Right renal cortex interstitium (tissue), 3 donors: Measurements from ENCODE around the gene CCDC148. TPM values are rescaled to one million over a fixed set of nuclear protein-coding genes. Genes with fewer than 3 reads are reported as not detected.

Source experiments
- DNase-seq, 3 donors: peaks; one replicate each; pipeline ENCODE4 v3.0.0-alpha.2; 2013; ENCODE audit warnings: low read depth in 3 of 3, low spot score in 2 of 3
- polyA plus RNA-seq, 3 donors: library from polyadenylated mRNA; unstranded; fragments of 120-200 nt; gene quantifications; one replicate each; pipeline ENCODE4 v1.2.1, GENCODE V29; 2013; ENCODE audit not compliant: insufficient read length in 3 of 3

CCDC148 gene
- polyA plus RNA-seq: 1 to 10 TPM; 6.7 to 8.2 (median 8.0) TPM

DNA sequence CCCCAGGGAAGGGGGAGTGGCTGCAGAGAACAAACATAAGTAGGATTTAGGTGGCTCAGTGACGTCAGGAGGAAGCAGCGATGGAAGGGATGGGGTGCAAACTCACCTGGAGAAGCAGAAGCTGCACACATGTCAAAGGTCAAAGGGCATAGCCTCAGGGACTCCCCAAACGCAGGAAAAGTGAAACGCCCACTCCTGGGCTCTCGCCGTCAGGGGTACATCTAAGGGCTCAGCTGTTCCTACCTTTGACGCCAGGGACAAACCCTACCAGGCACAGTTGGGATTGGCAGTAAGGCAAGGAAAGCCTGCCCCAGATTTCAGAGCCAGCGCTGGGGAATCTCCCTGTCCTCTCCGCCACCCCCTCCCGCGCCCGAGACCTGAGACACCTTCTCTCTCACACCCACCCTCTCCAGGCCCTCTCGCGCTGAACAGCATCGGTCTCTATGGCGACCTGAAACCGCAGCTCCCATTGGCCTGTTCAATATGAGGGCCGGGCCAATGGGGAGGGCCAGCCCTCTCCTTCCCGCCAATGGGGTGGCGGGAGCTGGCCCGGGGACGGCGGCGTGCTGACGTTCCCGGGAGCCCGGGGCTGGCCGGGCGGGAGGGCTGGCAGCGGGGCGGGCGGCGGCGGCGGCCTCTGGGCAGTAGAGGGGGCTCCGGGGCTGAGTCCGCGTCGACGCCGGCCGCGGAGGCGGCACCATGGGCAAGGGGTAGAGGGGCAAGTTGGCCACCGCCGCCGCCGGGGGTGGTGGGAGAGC, at the start of gene CCDC148, which contains the start of gene PKP4:
Gene CCDC148 (minus strand): TSS at position 445 of the 758 bp plus-strand sequence. CDS start 314 bp downstream, at position 131.
Gene PKP4 (plus strand): TSS at position 644 of the 758 bp plus-strand sequence. CDS start 76,233 bp downstream, outside the sequence.
- peak; percentile 80 to 90 (median 86) for DNase-seq

DNA sequence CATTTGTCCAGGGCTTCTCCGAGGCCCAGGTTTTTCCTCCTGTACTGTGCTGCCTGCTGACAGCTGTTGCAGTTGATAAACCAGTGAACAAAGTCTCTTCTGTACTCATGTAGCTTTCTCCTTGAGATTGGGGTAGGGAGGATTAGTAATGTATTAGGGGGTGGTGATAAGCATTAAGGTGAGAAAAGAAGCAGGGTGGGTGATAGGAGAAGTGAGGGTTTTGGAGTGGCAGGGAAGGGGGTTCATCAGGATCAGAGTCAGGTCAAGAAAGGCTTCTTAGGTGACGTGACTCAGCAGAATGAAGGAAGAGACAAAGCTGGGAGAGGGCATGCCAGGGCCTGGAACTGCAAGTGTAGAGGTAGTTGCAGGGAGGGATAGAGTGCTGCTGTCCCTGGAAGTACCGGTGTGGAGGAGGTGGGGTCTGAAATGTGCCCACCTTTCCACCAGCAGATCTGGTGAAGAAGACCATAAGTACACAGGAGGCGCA, 48.9 kb upstream of the CCDC148 start:
- no peak for DNase-seq

- DNase-seq: no peak
Observed at GRCh38 chr2:158504088-158504487, 47.5 kb upstream of the CCDC148 start.

GRCh38 chr2:158502974-158503373, 46.4 kb upstream of the CCDC148 start:
- no peak for DNase-seq

DNA sequence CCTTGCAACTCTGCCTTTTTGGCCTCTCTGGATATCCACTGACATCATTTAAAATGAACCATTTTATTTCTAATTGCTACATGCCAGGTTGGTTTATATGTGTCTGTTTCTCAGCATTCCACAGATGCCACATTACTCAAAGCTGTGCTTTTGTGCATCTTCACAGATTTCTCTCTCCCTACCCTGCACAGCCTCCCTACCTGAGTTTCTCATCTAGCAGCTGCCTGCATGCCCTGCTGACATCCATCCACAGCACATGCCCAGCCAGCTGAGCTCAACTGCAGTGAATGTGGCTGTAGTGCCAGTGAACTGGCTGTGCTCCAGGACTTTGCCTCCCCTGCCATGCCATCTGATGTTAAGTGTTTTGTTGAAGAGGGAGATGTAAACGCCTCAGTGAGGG, 44.7 kb upstream of the CCDC148 start:
- DNase-seq: no peak

DNA sequence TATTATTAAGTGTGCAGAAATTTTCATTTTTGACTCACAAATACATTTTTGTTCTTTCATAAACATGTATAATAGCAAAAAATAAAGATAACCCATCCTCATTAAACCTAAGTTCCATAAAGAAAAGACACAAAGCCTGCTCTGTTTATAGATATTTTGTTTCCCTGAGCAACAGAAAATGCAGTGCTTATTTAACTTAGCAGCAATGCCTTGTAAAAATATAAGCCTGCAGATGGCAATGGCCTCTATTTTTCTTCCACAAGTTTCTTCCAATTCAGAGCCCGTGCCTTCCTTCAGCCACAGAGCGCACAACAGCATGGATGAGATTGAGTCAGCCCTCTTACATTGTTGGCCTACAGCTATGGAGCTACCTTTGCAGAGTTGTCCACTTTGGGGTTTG, 43.8 kb upstream of the CCDC148 start:
- no peak for DNase-seq

DNA sequence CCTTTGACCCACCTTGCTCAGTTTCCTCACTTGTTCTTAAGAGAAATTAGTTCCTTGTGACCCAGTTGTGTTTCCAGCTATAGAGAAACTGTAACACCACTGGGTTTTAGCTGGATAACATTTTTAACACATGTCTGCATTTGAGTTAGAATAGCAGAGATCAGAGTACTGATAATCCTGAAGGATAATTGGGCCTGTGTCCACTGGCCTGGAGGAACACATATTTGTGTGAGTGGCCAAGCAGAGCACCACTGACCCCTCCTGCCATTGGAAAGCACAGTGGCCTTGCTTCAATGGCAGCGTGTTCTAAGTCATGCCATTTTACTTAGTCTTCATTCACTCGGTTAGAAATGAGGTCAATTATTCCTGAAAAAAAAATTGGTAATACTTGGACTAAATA, 42.8 kb upstream of the CCDC148 start:
- DNase-seq: no peak

GRCh38 chr2:158498749-158499136, 42.2 kb upstream of the CCDC148 start:
- no peak for DNase-seq

DNA sequence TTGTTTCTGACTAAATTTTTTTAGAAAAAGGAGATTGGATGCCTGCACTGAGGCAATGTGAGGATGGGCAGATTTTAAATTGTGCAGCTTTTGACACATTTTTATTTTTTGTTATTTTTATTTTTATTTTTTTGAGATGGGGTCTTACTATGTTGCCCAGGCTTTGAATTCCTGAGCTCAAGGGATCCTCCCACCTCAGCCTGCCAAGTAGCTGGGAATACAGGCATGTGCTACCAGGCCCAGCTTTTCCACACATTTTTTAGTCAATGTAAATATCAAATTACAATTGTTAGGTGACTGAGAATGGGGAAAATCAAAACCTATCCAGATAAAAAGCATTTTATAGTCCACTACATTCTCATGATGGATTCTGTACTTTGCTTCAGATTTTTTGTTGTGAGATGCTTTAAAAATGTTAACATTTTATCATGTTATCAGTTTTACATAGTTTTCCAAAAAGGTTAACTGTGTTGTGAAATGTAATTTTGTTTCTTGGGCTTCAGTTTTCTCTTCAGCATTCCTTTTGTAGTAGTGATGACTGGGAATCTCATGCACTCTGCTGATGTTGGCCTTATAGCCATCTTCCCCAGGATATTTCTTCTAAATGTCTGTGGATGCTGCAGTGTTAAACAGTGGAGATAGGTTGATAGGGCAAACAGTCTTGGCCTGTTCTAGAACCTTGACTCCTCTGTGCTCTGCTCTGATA, 41.6 kb upstream of the CCDC148 start:
- DNase-seq: no peak

DNA sequence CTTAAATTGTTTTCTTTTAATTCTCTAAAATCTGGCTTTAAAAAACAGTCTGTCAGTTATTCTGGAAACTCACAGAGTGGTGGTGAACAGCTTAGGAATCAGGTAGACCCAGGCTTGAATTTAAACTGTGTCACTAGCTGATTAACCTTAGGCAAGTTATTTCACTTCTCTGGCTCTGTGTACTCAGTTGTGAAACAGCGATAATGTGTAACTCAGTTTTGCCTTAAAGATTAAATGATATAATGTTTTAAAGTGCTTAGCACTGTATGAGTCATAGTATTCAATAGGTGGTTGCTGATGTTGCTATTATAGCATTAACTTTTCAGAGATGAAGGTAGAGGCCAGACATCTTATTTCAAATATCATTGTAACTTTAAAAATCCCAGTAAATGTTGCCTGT, 40.9 kb upstream of the CCDC148 start:
- no peak for DNase-seq

DNA sequence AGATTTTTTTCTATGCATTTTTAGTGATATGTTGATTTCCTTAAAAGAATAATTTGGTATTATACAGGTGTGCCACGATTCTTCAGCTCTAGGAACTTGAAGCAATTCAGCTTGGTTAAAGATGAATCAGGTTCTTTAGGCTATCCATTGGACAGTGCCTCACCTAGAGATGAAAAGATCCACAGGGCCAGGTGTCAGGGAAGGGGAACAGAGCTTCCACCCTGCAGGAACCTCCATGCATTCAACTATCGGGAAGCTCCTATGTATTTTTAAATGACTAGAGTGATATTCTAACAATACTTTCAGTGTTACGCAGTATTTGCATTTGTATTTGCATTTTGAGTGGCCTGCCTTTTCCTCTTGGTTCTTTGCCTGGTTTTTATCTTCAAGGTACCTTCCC, 40.4 kb upstream of the CCDC148 start:
- no peak for DNase-seq

DNA sequence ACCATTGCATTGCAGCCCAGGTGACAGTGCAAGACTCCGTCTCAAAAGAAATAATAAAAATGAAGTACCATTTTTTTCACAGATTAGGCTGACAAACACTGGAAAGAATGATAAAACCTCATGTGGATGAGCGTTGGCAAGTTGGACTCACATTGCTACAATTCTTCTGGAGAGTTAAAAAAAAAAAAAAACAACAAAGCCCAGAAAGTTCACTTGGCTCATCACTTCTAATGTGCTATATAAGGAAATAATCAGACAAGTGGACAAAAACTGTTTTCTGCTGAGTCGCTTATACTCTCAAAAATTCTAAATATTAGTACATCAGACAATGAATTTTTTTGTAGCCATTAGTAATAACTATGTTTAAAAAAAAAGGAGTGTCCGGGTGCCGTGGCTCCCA, 38.6 kb upstream of the CCDC148 start:
- no peak for DNase-seq

DNA sequence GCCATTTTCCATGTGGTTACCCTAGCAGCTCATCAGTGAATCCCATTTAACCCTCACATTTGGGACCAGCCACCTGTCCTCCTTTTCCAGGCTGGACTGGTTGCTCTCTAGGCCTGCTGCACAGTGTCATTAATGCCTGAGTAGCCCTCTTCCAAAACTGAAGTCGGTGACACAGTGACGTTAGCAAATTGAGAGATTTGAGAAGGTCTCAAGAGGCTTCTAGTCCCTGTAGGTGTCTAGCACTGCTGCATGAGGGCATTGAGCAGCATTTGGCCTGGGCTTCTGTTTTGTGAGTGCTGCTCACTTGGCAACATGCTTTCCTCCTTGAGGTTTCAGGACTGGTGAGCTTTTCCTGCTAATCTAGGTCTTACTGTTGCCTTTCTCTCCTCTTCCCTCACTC, 36.9 kb upstream of the CCDC148 start:
- no peak for DNase-seq

GRCh38 chr2:158491072-158491471, 34.5 kb upstream of the CCDC148 start:
- no peak for DNase-seq

GRCh38 chr2:158489366-158490112, 33.0 kb upstream of the CCDC148 start:
- no peak for DNase-seq

DNA sequence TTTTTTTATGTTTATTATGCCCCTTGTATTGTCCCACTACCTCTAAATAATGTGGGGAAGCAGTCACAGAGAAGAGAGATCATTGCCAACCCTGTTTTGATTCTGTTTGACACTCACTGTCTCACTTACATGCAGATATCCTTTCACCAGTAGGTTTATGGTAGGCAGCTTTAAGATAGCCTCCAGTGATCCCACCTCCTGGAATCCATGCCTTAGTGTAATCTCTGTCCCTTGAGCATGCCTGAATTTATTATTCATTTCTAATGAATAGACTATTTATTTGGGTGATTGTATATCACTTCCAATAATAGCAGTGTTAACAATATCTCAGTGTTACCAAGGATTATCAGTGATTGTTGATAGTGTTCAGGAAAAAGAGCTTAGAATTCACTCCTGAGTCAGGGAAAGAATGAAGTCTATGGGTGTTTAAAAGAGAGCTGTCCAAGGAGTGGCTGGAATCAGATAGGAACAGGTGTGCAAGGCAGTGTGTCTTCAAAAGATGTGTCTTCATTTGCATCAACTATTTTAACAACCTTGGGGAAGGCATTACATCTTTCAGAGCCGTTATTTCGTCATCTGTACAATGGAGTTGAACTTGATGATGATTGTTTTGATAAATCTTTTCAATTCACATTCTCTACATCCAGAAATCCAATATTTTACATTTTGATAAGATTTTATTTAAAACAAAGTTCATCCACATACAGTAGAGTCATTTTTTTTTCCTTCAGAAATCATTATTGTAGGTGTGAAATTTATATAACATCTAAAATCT, 32.1 kb upstream of the CCDC148 start:
- no peak for DNase-seq

- DNase-seq: no peak
Observed at GRCh38 chr2:158487419-158487818, 30.9 kb upstream of the CCDC148 start.

GRCh38 chr2:158486970-158487325, 30.4 kb upstream of the CCDC148 start:
- DNase-seq: no peak

GRCh38 chr2:158486150-158486969, 29.8 kb upstream of the CCDC148 start:
- DNase-seq: no peak
